Superior temporal gyrus (tissue), 1 donor: ENCODE data around the gene CDK5R1.
A peak's percentile ranks its signal among the peaks of the same experiment; 100 is the strongest.

Source experiments
- DNase-seq: peaks from one replicate; pipeline ENCODE4 v3.0.0-alpha.2; 2016; ENCODE audit errors: extremely low spot score

The CDK5R1 gene

DNA sequence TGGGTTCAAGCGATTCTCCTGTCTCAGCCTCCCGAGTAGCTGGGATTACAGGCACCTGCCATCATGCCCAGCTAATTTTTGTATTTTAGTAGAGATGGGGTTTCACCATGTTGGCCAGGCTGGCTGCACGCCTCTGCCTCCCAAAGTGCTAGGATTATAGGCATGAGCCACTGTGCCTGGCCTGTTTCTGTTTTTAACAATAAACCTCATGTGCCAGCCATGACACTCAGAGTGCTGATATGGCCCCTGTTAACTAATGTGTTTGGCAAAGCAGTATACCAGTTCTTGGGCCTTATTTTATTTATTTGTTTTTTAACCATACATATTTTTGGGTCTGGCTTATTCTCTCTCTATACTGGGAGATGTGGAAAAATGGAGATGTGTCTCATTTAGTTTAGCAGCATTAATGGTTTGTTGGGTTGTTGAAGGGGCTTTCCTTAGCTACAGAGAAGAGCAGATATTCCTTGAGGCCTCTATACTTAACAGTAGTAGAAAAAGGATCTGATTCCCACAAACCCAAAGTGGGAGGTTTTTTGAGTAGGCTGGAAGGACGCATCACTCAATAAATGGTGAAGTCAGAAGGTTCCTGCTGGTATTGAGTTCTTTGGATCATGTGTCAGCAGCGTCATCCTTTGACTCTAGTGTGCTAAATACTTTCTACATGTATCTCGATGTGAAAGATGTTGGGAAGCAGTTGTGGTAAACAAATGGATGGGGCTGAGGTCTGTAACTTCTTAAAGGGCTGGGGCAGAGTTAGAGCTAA, 16.2 kb upstream of the CDK5R1 start:
- DNase-seq: no peak

GRCh38 chr17:32471652-32472051, 15.1 kb upstream of the CDK5R1 start:
- DNase-seq: no peak

DNA sequence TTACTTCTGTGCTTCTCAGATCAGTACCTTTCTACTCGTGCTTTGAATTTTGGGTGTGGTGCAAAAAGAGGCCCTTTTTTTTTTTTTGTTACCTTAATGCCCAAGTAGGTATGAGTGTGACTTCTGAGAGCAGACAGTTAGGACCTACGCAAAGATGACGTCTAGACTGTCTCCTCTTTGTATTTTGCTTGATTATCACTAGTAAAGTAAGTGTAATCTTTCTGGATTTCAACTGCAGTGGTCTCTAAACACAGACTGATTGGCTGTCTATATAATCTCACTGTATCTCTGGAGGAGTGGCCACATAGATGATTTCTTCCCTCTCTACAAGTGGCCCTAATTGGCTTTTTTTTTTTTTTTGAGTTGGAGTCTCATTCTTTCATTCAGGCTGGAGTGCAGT, 11.5 kb upstream of the CDK5R1 start:
- no peak for DNase-seq

GRCh38 chr17:32477220-32477619, 9.6 kb upstream of the CDK5R1 start:
- no peak for DNase-seq

DNA sequence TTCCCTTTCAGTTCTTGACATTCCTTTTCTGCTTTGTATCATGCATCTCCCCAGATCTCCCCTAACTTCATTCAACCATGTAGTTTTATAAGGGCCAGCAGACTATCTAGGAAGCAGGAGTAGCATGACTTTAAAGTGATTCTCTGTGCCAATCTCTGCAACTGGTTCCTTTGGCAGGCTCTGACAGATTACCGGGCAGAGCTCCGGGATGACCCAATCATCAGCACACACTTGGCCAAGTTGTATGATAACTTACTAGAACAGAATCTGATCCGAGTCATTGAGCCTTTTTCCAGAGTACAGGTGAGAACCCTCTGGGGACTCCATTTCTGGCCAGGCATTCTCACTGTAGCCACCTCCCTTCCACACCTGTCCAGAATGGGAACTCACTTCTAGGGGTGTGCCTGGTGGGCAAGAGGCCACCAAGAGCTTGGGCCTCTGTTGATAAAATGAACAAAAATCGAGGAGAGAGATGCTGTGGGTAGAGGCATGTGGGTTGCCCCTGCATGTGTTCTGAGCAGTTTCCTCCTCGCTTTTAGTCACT, 7.6 kb upstream of the CDK5R1 start:
- DNase-seq: no peak

DNA sequence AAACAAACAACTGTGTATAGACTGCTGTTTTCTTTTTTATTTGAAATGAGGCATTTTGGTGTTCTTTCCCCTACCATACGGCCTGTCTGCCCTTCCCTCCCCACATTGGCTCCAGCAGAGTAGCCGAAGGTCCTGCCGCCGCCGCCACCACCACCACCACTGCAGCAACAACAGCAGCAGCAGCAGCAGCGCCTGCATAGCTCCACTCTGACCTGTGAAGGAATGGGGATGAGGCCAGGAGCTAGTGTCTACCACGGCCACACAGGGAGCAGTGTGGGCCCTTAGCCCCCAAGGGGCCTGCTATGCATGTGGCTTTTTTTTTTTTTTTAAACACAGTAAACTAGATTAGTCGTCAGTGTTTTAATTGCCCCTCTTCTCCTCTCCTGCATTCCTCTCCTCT, 5.6 kb upstream of the CDK5R1 start:
- no peak for DNase-seq

- peak; percentile 44 for DNase-seq
These were observed 4.0 kb upstream of the CDK5R1 start for GRCh38 chr17:32482568-32483320.

GRCh38 chr17:32483451-32484019, 3.3 kb upstream of the CDK5R1 start:
- DNase-seq: peak; percentile 95

DNA sequence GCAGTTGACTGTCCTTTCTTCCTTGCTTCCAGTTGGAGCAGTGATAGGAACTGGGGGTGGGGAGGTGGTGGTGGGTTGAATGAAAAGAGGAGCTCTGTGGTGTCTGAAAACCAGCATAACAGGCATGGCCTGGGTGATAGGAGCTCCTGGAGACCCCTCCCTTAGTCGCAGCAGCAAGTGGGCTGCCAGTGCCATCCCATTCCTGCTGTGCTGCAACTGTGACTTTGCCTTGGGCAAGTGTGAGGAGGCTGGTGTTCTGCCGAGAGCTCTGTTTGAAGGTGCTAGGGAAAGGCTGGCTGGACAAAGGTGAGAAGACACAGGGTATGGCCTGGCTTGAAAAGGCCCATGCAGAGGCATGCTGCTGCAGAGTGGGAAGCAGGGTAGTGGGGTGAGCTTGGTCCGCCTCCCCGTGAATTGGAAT, 2.7 kb upstream of the CDK5R1 start:
- DNase-seq: no peak

DNA sequence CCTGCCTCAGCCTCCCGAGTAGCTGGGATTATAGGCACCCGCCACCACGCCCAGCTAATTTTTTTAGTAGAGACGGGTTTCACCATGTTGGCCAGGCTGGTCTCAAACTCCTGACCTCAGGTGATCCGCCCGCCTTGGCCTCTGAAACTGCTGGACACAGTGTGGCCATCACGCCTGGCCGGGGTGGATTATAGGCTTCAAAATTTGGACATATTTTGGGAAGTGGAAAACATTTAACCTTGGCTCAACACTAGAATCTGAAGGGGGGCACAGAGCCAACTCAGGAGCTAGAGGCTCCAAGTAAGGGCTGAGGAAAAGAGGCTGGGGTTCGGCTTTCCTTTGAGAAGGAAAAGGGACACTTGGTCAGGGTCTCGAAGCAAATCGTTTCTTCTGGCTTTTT, 2.2 kb upstream of the CDK5R1 start:
- DNase-seq: no peak

- peak; percentile 68 for DNase-seq
These were observed 1.3 kb upstream of the CDK5R1 start for GRCh38 chr17:32485261-32486110.

DNA sequence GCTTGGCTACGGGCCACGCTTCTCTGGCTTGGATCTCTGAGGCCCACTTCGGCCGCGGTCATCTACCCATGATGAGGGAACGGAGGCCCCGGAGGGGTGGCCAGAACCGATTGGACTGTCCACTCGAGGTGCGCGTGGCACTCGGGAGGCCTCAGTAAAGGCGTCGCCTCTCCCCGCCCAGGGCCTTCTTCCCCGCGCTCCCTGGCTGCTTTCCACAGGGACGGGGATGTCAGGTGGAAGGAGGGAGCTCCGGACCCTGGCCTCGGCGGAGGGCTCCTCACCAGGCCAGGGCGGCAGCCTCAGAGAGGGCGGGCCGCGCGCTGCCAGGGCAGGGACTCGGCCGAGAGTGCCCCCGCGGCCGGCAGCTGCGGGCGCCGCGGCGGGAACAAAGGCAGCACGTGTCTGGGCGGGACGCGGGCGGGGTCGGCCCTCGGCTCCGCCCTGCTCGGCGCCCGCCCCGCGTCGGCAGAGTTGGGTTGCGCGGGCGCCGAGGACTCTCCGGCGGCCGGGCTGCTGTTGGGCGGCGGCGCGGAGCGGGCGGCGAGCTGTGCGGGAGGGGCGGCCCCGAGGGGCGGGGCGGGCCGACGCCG, 587 bp upstream of the CDK5R1 start:
- peak; percentile 89 for DNase-seq

DNA sequence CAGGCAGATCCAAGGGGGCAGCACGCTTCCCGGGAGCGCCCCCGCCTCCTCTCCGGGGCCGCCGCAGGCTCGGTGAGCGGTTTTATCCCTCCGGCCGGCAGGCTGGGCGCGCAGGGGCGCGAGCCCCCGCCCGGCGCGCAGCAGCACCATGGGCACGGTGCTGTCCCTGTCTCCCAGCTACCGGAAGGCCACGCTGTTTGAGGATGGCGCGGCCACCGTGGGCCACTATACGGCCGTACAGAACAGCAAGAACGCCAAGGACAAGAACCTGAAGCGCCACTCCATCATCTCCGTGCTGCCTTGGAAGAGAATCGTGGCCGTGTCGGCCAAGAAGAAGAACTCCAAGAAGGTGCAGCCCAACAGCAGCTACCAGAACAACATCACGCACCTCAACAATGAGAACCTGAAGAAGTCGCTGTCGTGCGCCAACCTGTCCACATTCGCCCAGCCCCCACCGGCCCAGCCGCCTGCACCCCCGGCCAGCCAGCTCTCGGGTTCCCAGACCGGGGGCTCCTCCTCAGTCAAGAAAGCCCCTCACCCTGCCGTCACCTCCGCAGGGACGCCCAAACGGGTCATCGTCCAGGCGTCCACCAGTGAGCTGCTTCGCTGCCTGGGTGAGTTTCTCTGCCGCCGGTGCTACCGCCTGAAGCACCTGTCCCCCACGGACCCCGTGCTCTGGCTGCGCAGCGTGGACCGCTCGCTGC, 832 bp downstream of the CDK5R1 start:
- DNase-seq: no peak

DNA sequence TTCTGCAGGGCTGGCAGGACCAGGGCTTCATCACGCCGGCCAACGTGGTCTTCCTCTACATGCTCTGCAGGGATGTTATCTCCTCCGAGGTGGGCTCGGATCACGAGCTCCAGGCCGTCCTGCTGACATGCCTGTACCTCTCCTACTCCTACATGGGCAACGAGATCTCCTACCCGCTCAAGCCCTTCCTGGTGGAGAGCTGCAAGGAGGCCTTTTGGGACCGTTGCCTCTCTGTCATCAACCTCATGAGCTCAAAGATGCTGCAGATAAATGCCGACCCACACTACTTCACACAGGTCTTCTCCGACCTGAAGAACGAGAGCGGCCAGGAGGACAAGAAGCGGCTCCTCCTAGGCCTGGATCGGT, 1.4 kb downstream of the CDK5R1 start:
- DNase-seq: no peak

DNA sequence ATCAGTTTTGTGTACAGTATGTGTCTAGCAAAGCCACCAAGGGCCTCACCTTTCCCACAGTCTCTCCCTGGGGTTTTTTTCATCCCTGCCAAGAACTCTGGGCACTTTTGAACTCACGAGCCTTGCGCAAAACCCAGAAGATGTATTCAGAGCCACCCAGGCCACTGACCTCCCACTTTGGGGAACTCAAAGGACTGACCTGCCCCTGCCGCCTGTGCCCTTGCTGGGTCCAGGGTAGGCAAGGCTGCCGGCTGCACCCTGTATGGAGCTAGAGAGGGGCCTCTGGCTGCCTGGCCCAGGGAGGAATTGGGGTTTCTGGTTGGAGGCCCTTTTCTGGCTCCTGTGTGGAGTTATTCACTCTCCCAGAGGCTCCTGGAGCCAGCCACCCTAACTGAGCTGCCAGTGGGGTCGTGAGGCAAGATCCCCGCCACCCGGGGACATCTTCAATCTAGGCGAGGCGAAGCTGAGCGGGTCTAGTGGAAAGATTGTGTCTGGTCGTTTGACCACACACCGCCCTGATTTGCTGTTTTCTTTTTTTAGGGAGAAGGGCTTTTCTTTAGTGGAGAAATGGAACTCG, 1.9 kb downstream of the CDK5R1 start:
- no peak for DNase-seq

DNA sequence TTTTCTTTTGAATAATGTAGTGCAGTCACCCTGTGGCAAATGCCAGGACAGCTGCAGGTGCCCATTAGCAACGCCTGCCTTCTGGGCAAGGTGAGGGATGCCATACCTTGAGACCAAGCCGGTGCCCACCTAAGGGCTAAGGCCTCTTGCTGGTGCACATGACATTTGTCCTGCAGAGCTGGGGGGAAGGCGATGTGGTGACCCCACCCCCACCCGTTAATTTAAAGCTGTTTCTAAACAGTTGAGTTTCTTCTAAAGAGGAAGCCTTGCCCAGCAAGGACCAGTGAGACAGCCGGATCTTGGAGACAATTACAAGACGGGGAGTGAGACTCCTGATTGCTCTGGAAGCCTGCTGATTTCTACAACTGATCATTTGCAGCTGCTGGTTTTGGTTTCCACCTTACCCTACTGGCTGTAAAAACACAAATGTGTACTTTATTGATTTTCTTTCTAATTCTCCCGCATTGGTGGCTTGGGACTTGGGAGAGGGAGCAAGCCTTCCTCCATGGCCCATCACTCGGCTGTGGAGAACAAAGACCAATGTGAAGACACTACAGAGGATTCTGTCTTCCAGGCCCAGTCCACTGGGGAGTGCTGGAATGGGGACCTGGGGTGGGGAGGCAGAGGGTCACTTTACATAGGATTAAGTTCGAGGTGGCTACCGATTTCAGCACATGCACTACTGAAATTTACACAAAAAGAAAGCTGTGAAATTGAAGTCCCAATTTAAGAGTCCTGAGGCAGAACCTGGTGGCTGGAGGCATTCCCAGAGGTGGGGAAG, 2.7 kb downstream of the CDK5R1 start:
- DNase-seq: no peak

- DNase-seq: no peak
These were observed 3.3 kb downstream of the CDK5R1 start for GRCh38 chr17:32490101-32490482.

- DNase-seq: no peak
These were observed 4.8 kb downstream of the CDK5R1 start for GRCh38 chr17:32491371-32492263.

DNA sequence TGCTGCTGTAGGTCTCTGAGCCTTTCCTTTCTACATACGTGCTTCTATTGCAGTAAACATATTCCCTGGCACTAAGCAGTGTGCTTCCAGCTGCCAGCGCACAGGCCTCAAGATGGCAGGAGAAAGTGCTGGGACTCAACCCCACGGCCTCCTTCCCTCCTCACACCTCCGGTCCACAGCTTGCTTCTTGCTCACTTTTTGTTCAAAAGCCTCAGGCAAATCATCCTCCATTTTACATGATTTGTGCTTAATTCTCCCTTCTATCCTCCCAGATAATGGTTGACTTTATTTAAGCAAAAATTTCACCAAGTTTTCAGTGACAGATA, 5.4 kb downstream of the CDK5R1 start:
- DNase-seq: no peak
